ENCODE data around the gene IGLL5. TPM values are rescaled to one million over a fixed set of nuclear protein-coding genes. Genes with fewer than 3 reads are reported as not detected.

IGLL5 gene
- total RNA-seq, 1 experiment from 2014 or later = not detected

- ATAC-seq (no peak), DNase-seq (no peak)
- Histone ChIP-seq H3K4me1 (ENCODE audit: insufficient read depth, low read length) (no peaks in the 10 kb centered on the region), H3F3A (ENCODE audit: low read length, unreplicated experiment) (no peaks in the 10 kb centered on the region), H3K9ac (ENCODE audit: low read length) (no peak overlapping the region), H3K79me2 (ENCODE audit: low read length) (no peaks in the 10 kb centered on the region), H3K4me2 (ENCODE audit: low read length) (no peak overlapping the region), H3K27ac (ENCODE audit: low read length) (no peak overlapping the region), H3K27me3 (ENCODE audit: low read length) (peaks cover 50% of the 10 kb centered on the region), H3K4me3 (ENCODE audit: low read length) (no peak overlapping the region), H3K9me2 (replicated peaks; ENCODE audit: low read length) (no peaks in the 10 kb centered on the region), H4K20me1 (ENCODE audit: low read length) (no peaks in the 10 kb centered on the region), H3K36me3 (ENCODE audit: low read depth, low read length) (no peaks in the 10 kb centered on the region), H3K9me3 (ENCODE audit: low read length) (no peaks in the 10 kb centered on the region), H2AFZ (ENCODE audit: low read length) (no peak overlapping the region)
- intact Hi-C loops (cut with micrococcal nuclease) = no loop called here
- ChIA-PET CTCF (no interaction called here), POLR2A (ENCODE audit: unreplicated experiment) (no interaction called here)
- no peak for TF ChIP-seq EZH2 (IDR thresholded peaks at IDR 0.05; ENCODE audit: low read length, unreplicated experiment)
- TF ChIP-seq, protein P1, sequence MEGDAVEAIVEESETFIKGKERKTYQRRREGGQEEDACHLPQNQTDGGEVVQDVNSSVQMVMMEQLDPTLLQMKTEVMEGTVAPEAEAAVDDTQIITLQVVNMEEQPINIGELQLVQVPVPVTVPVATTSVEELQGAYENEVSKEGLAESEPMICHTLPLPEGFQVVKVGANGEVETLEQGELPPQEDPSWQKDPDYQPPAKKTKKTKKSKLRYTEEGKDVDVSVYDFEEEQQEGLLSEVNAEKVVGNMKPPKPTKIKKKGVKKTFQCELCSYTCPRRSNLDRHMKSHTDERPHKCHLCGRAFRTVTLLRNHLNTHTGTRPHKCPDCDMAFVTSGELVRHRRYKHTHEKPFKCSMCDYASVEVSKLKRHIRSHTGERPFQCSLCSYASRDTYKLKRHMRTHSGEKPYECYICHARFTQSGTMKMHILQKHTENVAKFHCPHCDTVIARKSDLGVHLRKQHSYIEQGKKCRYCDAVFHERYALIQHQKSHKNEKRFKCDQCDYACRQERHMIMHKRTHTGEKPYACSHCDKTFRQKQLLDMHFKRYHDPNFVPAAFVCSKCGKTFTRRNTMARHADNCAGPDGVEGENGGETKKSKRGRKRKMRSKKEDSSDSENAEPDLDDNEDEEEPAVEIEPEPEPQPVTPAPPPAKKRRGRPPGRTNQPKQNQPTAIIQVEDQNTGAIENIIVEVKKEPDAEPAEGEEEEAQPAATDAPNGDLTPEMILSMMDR (conservative IDR thresholded peaks at IDR 0.05; ENCODE audit: low read depth, low read length) = no peak
- TF ChIP-seq EZH2phosphoT487 (IDR thresholded peaks at IDR 0.05; ENCODE audit: borderline replicate concordance, low read length) = no peak
- no TSS peak for BruUV-seq (replicated peaks)
Measured at GRCh38 chr22:22856885-22857606, 30.6 kb upstream of the IGLL5 start.

DNA sequence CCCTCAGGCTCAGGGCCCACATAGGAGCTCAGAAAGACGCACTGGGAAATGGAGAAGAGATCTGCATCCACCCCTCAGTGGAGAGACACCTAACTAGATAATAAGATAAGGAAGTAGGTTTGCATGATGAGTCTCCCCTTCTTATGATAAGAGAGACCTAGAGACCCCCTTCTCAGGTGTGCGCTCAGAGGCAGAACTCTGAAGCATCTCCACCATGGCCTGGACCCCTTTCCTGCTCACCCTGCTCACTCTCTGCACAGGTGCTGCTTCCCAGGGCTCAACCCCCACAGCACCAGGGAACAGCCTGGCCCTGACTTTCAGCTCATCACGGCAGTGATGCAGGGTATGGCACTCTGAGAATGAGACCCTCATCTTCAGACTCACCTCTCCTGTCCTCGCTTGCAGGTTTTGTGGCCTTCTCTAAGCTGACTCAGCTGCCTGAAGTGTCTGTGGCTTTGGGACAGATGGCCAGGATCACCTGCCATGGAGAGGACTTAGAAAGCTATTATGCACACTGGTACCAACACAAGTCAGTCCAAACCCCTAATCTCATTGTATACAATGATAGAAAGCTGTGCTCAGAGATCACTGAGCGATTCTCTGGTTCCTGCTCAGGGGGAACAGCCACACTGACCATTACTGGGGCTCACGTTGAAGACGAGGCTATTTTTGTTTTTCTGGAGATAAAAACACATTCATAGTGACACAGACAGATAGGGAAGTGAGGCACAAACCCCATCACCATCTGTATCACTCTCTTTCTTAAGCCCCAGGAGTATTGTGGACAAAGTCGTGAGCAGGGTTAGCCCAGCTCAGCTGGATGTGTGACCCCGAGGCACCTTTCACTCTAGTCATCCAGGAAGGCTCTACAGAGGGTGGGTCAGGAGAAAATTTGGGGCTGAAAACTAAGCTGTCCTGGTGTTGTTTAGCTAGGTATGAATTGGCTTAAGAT is 29.7 kb upstream of the IGLL5 start:
- no TSS peak for BruUV-seq (replicated peaks)
- H3K9me3 ChIP-seq (ENCODE audit: low read length) = no peaks in the 10 kb centered on the region
- no peak overlapping the region for H3K27ac ChIP-seq (ENCODE audit: low read length)
- H2AFZ ChIP-seq (ENCODE audit: low read length) = no peak overlapping the region
- peaks cover 48% of the 10 kb centered on the region for H3K27me3 ChIP-seq (ENCODE audit: low read length)
- H3K4me2 ChIP-seq (ENCODE audit: low read length) = no peak overlapping the region
- H3K4me3 ChIP-seq (ENCODE audit: low read length) = no peak overlapping the region
- DNase-seq = no peak
- H3F3A ChIP-seq (ENCODE audit: low read length, unreplicated experiment) = no peaks in the 10 kb centered on the region
- no peaks in the 10 kb centered on the region for H3K36me3 ChIP-seq (ENCODE audit: low read depth, low read length)
- TF ChIP-seq EZH2phosphoT487 (IDR thresholded peaks at IDR 0.05; ENCODE audit: borderline replicate concordance, low read length) (no peak), EZH2 (IDR thresholded peaks at IDR 0.05; ENCODE audit: low read length, unreplicated experiment) (no peak)
- TF ChIP-seq, protein P1 (conservative IDR thresholded peaks at IDR 0.05; ENCODE audit: low read depth, low read length) = no peak
- H3K4me1 ChIP-seq (ENCODE audit: insufficient read depth, low read length) = no peaks in the 10 kb centered on the region
- no peak overlapping the region for H3K9ac ChIP-seq (ENCODE audit: low read length)
- H3K79me2 ChIP-seq (ENCODE audit: low read length) = no peaks in the 10 kb centered on the region
- H4K20me1 ChIP-seq (ENCODE audit: low read length) = no peaks in the 10 kb centered on the region
- ChIA-PET CTCF (no interaction called here), POLR2A (ENCODE audit: unreplicated experiment) (interaction anchor here (0.6 kb wide), 1 partner anchor 14 kb away, joined by 5 read pairs; no protein-coding TSS in a partner anchor)
- no peaks in the 10 kb centered on the region for H3K9me2 ChIP-seq (replicated peaks; ENCODE audit: low read length)
- no peak for ATAC-seq
- intact Hi-C loops (cut with micrococcal nuclease) = no loop called here

Measured in PC-3 (cell line).